ENCODE data around the gene CHRNB2. TPM values are rescaled to one million over a fixed set of nuclear protein-coding genes. Genes with fewer than 3 reads are reported as not detected.

Gene CHRNB2
- total and polyA plus RNA-seq, 2 of the 4 experiments (the other 2 are of a cell fraction), result under 0.01 to 0.03 TPM

DNA sequence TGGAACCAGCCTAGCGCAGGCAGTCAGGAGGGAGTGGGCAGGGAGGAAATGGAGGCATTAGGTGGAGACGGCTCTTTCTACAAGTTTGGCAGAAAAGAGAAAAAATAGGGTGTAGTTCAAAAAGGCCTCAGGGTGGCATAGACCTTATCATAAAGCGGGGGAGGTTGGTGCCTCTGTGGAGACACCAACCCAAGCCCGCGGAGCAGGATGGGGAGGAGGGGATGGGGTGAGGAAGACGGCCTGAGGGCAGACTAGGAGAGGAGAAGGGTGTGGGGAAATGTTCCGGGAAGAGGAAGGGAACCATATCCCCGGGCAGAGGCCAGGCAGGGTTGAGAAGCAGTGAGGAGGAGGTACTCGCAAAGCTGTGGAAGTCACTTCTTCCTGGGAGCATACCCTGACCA lies 48.0 kb upstream of the CHRNB2 start:
- WGBS, 2 experiments (ENCODE audit: extremely low coverage in 2 of 2, insufficient read length in 1 of 2), result 90% methylated on average over 4 of the region's 9 CpGs; no CpG with 5 or more reads in 1 of the 2 experiments
- no peak overlapping the region for H4K91ac ChIP-seq (ENCODE audit: insufficient read depth, low read depth, low read length)
- dilution Hi-C loops (cut with HindIII; ENCODE audit: low sequenced_read_pairs, unreplicated experiment), result no loop called here

More for the DNA sequence above, 48.0 kb upstream of the CHRNB2 start:
- no peak overlapping the region for H2AFZ ChIP-seq (replicated peaks; ENCODE audit: low read length, poor library complexity)
- no peak overlapping the region for H3K23ac ChIP-seq (ENCODE audit: low read depth, low read length)
- H3K9me3 ChIP-seq (ENCODE audit: control insufficient read depth, insufficient read depth, low read length), result peaks cover 7% of the 10 kb centered on the region
- ATAC-seq (ENCODE audit: low read depth), result no peak
- POLR2A ChIA-PET (ENCODE audit: unreplicated experiment), result no interaction called here
- no peak overlapping the region for H3K4me2 ChIP-seq (ENCODE audit: low read depth, low read length)
- no TSS peak for BruUV-seq (replicated peaks)
- H3K4me3 ChIP-seq (ENCODE audit: insufficient read depth, low read depth, low read length), result no peak overlapping the region
- no peak overlapping the region for H4K8ac ChIP-seq (ENCODE audit: low read depth in 2 of 2, low read length in 2 of 2)
- no peak overlapping the region for H2AK5ac ChIP-seq (ENCODE audit: low read depth, low read length)
- TF ChIP-seq RCOR1 (IDR thresholded peaks at IDR 0.05; ENCODE audit: insufficient replicate concordance, low read length), result no peak
- no peak for TF ChIP-seq MXI1 (IDR thresholded peaks at IDR 0.05; ENCODE audit: borderline replicate concordance, low read depth, low read length)
- no peak for TF ChIP-seq CHD1 (IDR thresholded peaks at IDR 0.05; ENCODE audit: low read depth, low read length)
- TF ChIP-seq NFE2L2 (IDR thresholded peaks at IDR 0.05; ENCODE audit: low read depth, low read length), result no peak
- no peak for TF ChIP-seq BHLHE40 (IDR thresholded peaks at IDR 0.05; ENCODE audit: low read depth, low read length)
- no peak for TF ChIP-seq SMC3 (IDR thresholded peaks at IDR 0.05; ENCODE audit: low read depth, low read length)
- TF ChIP-seq, protein P1, sequence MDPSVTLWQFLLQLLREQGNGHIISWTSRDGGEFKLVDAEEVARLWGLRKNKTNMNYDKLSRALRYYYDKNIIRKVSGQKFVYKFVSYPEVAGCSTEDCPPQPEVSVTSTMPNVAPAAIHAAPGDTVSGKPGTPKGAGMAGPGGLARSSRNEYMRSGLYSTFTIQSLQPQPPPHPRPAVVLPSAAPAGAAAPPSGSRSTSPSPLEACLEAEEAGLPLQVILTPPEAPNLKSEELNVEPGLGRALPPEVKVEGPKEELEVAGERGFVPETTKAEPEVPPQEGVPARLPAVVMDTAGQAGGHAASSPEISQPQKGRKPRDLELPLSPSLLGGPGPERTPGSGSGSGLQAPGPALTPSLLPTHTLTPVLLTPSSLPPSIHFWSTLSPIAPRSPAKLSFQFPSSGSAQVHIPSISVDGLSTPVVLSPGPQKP (IDR thresholded peaks at IDR 0.05; ENCODE audit: borderline replicate concordance, low read depth, low read length), result no peak
- no peak for TF ChIP-seq RFX5 (IDR thresholded peaks at IDR 0.05; ENCODE audit: low read depth, low read length)
- no peak for TF ChIP-seq FOS (IDR thresholded peaks at IDR 0.05; ENCODE audit: low read depth, low read length)
- TF ChIP-seq, protein P2, sequence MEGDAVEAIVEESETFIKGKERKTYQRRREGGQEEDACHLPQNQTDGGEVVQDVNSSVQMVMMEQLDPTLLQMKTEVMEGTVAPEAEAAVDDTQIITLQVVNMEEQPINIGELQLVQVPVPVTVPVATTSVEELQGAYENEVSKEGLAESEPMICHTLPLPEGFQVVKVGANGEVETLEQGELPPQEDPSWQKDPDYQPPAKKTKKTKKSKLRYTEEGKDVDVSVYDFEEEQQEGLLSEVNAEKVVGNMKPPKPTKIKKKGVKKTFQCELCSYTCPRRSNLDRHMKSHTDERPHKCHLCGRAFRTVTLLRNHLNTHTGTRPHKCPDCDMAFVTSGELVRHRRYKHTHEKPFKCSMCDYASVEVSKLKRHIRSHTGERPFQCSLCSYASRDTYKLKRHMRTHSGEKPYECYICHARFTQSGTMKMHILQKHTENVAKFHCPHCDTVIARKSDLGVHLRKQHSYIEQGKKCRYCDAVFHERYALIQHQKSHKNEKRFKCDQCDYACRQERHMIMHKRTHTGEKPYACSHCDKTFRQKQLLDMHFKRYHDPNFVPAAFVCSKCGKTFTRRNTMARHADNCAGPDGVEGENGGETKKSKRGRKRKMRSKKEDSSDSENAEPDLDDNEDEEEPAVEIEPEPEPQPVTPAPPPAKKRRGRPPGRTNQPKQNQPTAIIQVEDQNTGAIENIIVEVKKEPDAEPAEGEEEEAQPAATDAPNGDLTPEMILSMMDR (conservative IDR thresholded peaks at IDR 0.05; ENCODE audit: low read depth, low read length), result no peak
- no peak for TF ChIP-seq RAD21 (IDR thresholded peaks at IDR 0.05; ENCODE audit: low read length)
- TF ChIP-seq, protein P3, sequence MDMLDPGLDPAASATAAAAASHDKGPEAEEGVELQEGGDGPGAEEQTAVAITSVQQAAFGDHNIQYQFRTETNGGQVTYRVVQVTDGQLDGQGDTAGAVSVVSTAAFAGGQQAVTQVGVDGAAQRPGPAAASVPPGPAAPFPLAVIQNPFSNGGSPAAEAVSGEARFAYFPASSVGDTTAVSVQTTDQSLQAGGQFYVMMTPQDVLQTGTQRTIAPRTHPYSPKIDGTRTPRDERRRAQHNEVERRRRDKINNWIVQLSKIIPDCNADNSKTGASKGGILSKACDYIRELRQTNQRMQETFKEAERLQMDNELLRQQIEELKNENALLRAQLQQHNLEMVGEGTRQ (IDR thresholded peaks at IDR 0.05; ENCODE audit: low read depth, low read length), result no peak
- H2BK20ac ChIP-seq (ENCODE audit: low read depth, low read length), result no peak overlapping the region
- H3K56ac ChIP-seq (ENCODE audit: extremely low read depth, insufficient read depth, low read length), result no peak overlapping the region
- CTCF ChIA-PET, result no interaction called here
- intact Hi-C loops (cut with micrococcal nuclease), result no loop called here
- no peak for DNase-seq
- H2AK9ac ChIP-seq (replicated peaks; ENCODE audit: low read depth, low read length, poor library complexity), result no peak overlapping the region
- no peak overlapping the region for H2BK5ac ChIP-seq (ENCODE audit: low read depth, low read length, poor library complexity, severe bottlenecking)
- H3K9ac ChIP-seq (ENCODE audit: low read depth, low read length), result no peak overlapping the region
- H2BK120ac ChIP-seq (ENCODE audit: low read depth, low read length), result no peak overlapping the region
- H3K14ac ChIP-seq (replicated peaks; ENCODE audit: low read depth, low read length), result no peak overlapping the region
- H3K36me3 ChIP-seq (ENCODE audit: control insufficient read depth, insufficient read depth, low read length), result no peaks in the 10 kb centered on the region
- no peaks in the 10 kb centered on the region for H3K9me1 ChIP-seq (ENCODE audit: insufficient read depth, low read length)
- H2BK15ac ChIP-seq (ENCODE audit: low read depth, low read length), result no peak overlapping the region
- no peak overlapping the region for H4K5ac ChIP-seq (ENCODE audit: low read depth, low read length)
- no peaks in the 10 kb centered on the region; the same call in 1 of the 2 replicates for H4K20me1 ChIP-seq (ENCODE audit: insufficient read depth, low read length)
- no peak overlapping the region for H3K4ac ChIP-seq (ENCODE audit: low read depth, low read length)
- H3K27me3 ChIP-seq (ENCODE audit: control insufficient read depth, insufficient read depth, low read length), result peaks cover 60% of the 10 kb centered on the region
- no peak overlapping the region for H3K27ac ChIP-seq (ENCODE audit: insufficient read depth, low read length)
- in situ Hi-C loops (cut with MboI; ENCODE audit: low sequenced_read_pairs), result no loop called here
- H3K79me1 ChIP-seq (ENCODE audit: low read depth in 1 of 2, low read length in 2 of 2), result no peaks in the 10 kb centered on the region
- H3K4me1 ChIP-seq (ENCODE audit: control insufficient read depth, insufficient read depth, low read length), result no peaks in the 10 kb centered on the region
- no peak overlapping the region for H3K18ac ChIP-seq (ENCODE audit: low read depth, low read length)
